Measurements from ENCODE around the gene ZNF99. TPM values are rescaled to one million over a fixed set of nuclear protein-coding genes. Genes with fewer than 3 reads are reported as not detected.

ZNF99 gene
- total RNA-seq, result not detected

- peaks cover 0 to 4% (median 0%) of the 10 kb centered on the region in 3 donors for H3K9me3 ChIP-seq
- H3K4me3 ChIP-seq, result no peak within 1 kb of the TSS
- no peak within 1 kb of the TSS for H3K27ac ChIP-seq
- H3K36me3 ChIP-seq (replicated peaks in 1 of 2; ENCODE audit: insufficient read depth in 1 of 2, low read depth in 2 of 2), result no peaks in the 10 kb centered on the region
- no peaks in the 10 kb centered on the region for H3K4me1 ChIP-seq
- H3K27me3 ChIP-seq, result no peaks in the 10 kb centered on the region
- TF ChIP-seq CTCF (IDR thresholded peaks at IDR 0.05) (no peak), POLR2A (IDR thresholded peaks at IDR 0.05) (no peak)
- WGBS, 2 donors, result 2 to 6% methylated on average over 26 to 36 of the region's 36 CpGs
- ATAC-seq (peak; percentile 24), DNase-seq (peak; percentile 12 to 27 (median 18))
- intact Hi-C loops (cut with DNase I), result no loop called here
Observed at GRCh38 chr19:22783651-22784410, at the start of gene ZNF99. TSS of gene ZNF99 (minus strand) at chr19:22784151. CDS start at chr19:22784016, 135 bp downstream.

GRCh38 chr19:22832031-22832762 lies 48.2 kb upstream of the ZNF99 start, which contains the start of gene ZNF723:
TSS of gene ZNF723 (plus strand) at chr19:22832291. CDS start at chr19:22832380, 89 bp downstream.
- intact Hi-C loops (cut with DNase I), result no loop called here
- 6 to 13% methylated on average over 5 to 31 of the region's 31 CpGs for WGBS, 2 donors
- Histone ChIP-seq H3K9me3 (peaks cover 0 to 4% (median 0%) of the 10 kb centered on the region in 3 donors), H3K27ac (no peak within 1 kb of the TSS), H3K36me3 (replicated peaks in 1 of 2; ENCODE audit: insufficient read depth in 1 of 2, low read depth in 2 of 2) (no peaks in the 10 kb centered on the region), H3K4me1 (no peaks in the 10 kb centered on the region), H3K4me3 (no peak within 1 kb of the TSS), H3K27me3 (no peaks in the 10 kb centered on the region)
- ATAC-seq, result no peak
- TF ChIP-seq CTCF (IDR thresholded peaks at IDR 0.05) (no peak), POLR2A (IDR thresholded peaks at IDR 0.05) (no peak)
- DNase-seq, result no peak

GRCh38 chr19:22831211-22831610 lies 47.3 kb upstream of the ZNF99 start:
- Histone ChIP-seq H3K36me3 (replicated peaks in 1 of 2; ENCODE audit: insufficient read depth in 1 of 2, low read depth in 2 of 2) (no peaks in the 10 kb centered on the region), H3K9me3 (peaks cover 0 to 4% (median 0%) of the 10 kb centered on the region in 3 donors), H3K4me1 (no peaks in the 10 kb centered on the region), H3K27ac (no peak overlapping the region), H3K4me3 (no peak overlapping the region), H3K27me3 (no peaks in the 10 kb centered on the region)
- 82 to 93% methylated on average over 11 of the region's 11 CpGs for WGBS, 2 donors
- DNase-seq (no peak), ATAC-seq (no peak)
- intact Hi-C loops (cut with DNase I), result no loop called here
- TF ChIP-seq POLR2A (IDR thresholded peaks at IDR 0.05) (no peak), CTCF (IDR thresholded peaks at IDR 0.05) (no peak)

- DNase-seq (no peak), ATAC-seq (no peak)
- Histone ChIP-seq H3K4me3 (no peak overlapping the region), H3K27ac (no peak overlapping the region), H3K27me3 (no peaks in the 10 kb centered on the region), H3K36me3 (replicated peaks in 1 of 2; ENCODE audit: insufficient read depth in 1 of 2, low read depth in 2 of 2) (no peaks in the 10 kb centered on the region), H3K9me3 (no peaks in the 10 kb centered on the region), H3K4me1 (no peaks in the 10 kb centered on the region)
- no peak for TF ChIP-seq CTCF (IDR thresholded peaks at IDR 0.05)
- TF ChIP-seq POLR2A (IDR thresholded peaks at IDR 0.05), result no peak
- intact Hi-C loops (cut with DNase I), result no loop called here
- WGBS, 2 donors, result 43 to 69% methylated on average over 2 of the region's 2 CpGs
Observed at GRCh38 chr19:22814124-22814523, 30.2 kb upstream of the ZNF99 start.
